HAP-1 (cell line): ENCODE data around the gene GRAPL.
"Not testable (repeated sequence)": the region's sequence is repeated elsewhere in the genome, so short reads cannot be mapped to it uniquely, and the experiment has no call there.

Source experiments
- DNase-seq, 2 experiments: peaks; one replicate each; pipeline ENCODE4 v3.0.0-alpha.2; 2016 to 2020; ENCODE audit warnings: low spot score in 2 of 2
- H3K27me3 ChIP-seq: fragments of 250-450 bp; sonication (Bioruptor Pico); 2 replicates; pipeline ENCODE4 v1.5.1; 2020; ENCODE audit warnings: low read depth, mild to moderate bottlenecking, moderate library complexity
- H3K36me3 ChIP-seq: fragments of 250-450 bp; sonication (Bioruptor Pico); replicated peaks from 2 replicates; pipeline ENCODE4 v1.5.1; 2020; ENCODE audit warnings: mild to moderate bottlenecking
- H3K4me1 ChIP-seq: fragments of 250-450 bp; sonication (Bioruptor Pico); 2 replicates; pipeline ENCODE4 v1.5.1; 2020; ENCODE audit warnings: mild to moderate bottlenecking
- H3K4me3 ChIP-seq: fragments of 250-450 bp; sonication (Bioruptor Pico); 2 replicates; pipeline ENCODE4 v1.5.1; 2020; ENCODE audit warnings: mild to moderate bottlenecking, moderate library complexity
- H3K9me3 ChIP-seq: fragments of 250-450 bp; sonication (Bioruptor Pico); 2 replicates; pipeline ENCODE4 v1.5.1; 2020; ENCODE audit warnings: mild to moderate bottlenecking, moderate library complexity
- in situ Hi-C: fragments of 300-500 bp; cut with MboI; formaldehyde crosslinking; loops from 3 replicates; pipeline ENCODE4 v1.14.3; 2020; ENCODE audit warnings: low sequenced_read_pairs, inconsistent platforms, mixed read lengths

The GRAPL gene

GRCh38 chr17:19127148-19127980 lies at the start of gene GRAPL:
TSS of gene GRAPL (plus strand) at chr17:19127589. CDS start at chr17:19127620, 31 bp downstream.
- H3K27me3 ChIP-seq, H3K4me1 ChIP-seq, DNase-seq, in situ Hi-C loops, H3K4me3 ChIP-seq, H3K36me3 ChIP-seq, H3K9me3 ChIP-seq: not testable (repeated sequence)

DNA sequence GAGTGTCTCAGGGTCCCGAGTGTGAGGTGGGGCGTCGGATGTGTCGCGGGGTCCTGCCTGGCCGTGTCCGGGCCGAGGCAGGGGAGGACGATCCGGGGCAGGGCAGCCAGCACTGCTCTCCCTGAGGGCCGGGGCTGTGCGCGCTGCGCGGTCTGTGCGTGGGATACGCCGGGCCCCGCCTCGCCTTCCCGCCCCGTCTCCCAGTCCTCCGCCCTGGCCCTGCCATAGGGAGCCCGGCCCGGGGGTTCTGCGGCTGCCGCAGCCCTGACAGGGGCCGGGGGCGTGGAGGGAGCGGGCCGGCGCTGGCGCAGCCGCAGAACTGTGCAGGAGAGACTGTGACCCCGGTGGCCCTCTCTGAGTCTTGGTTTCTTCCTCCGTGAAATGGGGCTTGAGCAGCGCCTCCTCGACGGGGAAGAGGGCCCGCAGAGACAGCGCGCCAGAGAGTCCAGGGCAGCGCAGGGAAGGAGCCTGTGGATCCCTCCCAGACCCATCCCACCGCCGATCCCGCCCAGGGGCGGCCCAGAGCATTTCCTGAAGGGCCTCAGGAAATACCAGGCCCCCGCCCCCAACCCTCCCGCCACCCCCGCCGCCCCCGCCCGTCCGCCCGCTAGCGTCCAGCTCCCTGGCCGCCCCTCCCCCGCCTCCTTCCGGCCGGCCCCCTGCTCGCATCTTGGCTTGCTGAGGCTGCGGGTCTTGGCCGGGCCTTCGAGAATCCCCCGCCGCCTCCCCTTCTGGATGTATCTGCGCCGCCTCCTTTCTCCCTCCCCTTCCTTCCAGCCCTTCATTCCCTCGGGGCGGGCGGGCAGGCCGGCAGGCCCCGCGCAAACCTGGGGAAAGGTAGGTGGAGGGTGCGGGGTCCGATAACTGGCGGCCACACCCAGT lies 38.3 kb upstream of the GRAPL start:
- H3K27me3 ChIP-seq, H3K36me3 ChIP-seq, H3K4me1 ChIP-seq, in situ Hi-C loops, H3K4me3 ChIP-seq, H3K9me3 ChIP-seq: not testable (repeated sequence)
- DNase-seq: peak in 1 of 2 experiments; percentile 42

DNA sequence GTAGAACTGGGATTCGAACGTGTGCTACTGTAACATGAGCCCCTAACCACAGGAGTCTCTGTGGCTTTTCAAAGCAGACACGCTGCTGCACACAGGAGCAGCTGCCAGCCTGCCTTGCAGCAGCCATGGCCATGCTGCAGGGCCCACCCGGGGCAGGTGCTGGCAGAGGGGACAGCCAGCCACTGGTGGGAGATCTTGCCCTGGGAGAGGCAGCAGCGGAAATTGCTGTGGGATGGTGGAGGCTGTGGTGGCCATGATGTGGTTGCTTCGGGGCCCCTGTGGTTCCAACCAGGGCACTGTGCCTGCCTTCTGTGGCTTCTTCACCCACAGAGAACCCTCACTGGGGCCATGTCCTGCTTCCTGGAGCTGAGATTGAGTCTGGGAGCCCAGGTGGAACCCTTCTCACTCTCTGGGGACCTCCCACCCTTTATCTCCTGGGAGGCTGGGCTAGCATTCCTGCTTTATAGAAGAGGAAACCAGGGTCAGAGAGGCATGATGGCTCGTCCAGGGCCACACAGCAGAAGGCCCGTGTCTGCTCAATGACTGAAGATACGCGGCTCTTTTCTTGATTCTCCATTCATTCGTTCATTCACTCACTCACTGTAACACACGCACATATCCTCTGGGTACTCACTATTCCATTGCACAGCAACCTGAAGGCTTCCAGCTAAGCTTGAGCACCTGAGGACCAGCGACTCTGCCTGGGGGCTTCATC lies 37.2 kb upstream of the GRAPL start:
- H3K36me3 ChIP-seq, H3K4me3 ChIP-seq, in situ Hi-C loops, DNase-seq, H3K27me3 ChIP-seq, H3K4me1 ChIP-seq, H3K9me3 ChIP-seq: not testable (repeated sequence)

DNA sequence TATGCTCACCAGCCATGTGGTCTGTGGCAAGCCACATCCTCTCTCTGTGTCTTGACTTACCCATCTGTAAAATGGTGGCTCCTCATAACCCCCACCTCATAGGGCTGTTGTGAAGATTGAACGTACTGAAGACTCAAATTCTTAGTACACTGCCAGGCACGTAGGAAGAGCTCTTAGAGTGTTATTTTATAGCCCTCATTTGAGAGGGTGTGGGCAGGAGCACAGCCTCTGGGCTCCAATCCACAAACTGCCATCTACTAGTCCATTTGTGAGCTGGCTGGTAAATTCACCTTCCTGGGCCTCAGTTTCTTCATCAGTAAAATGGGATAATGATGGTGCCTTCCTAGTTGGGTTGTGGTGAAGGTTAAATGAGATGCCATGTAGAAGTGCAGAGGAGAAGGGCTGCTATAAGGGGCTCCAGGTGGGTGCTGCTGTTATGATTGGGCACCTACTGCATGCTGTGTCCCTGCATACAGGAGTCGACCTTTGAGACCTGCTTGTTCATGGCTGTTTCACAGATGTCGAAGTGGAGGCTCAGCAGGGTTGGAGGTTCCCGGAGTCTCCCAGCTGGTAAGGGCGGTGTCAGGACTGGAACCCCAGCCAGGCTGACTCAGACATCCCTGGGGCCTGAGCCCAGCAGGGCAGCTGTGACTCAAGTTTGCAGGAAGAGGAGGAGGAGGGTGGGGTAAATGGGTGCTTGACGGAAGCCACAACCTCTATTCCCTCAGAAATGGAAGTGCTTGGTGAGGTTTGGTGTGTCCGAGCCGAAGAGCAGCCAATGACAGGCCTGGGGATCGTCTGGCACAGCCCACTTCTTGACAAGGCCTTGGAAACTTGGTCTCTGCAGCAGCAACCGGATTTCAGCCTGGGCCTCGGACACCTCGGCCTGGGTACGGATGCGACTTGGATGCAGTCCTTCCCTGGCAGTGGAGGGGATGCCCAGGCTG lies 34.4 kb upstream of the GRAPL start:
- H3K4me3 ChIP-seq, H3K36me3 ChIP-seq, H3K4me1 ChIP-seq, DNase-seq, H3K9me3 ChIP-seq, in situ Hi-C loops, H3K27me3 ChIP-seq: not testable (repeated sequence)

DNA sequence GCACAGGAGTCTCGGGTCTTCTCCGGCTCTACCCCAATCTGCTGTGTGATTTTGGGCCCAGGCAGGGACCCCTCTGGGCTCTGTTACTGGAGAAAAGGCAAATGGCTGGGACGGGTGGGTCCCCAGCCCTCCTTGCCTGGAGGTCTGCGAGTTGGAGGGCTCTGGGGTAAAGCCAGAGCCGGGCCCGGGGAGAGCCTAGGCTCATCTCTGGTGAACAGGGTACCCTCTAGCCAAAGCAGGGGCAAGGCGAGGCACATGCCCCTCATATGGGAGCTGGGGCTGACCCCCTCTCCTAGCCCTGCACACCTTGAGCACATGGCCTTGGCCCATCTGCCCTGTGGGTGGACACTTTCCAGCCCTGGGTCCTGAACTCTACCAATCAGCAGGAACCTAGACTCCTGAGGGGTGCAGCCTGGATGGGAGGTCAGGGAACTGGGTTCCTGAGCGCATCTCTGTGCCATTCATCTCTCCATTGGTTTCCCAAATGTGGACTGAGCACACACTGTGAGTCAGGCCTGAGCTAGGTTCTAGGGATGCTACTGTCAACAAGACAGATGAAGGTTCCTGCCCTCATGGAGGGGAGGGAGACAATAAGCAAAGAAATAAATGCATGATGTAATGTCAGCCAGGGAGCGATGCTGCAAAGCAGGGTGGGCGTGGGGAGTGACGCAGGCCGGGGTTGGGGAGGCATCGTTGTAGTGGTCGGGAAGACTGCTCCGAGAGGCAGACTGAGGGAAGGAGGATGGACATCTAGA lies 33.5 kb upstream of the GRAPL start:
- DNase-seq, H3K4me1 ChIP-seq, H3K27me3 ChIP-seq, in situ Hi-C loops, H3K36me3 ChIP-seq, H3K9me3 ChIP-seq, H3K4me3 ChIP-seq: not testable (repeated sequence)

DNA sequence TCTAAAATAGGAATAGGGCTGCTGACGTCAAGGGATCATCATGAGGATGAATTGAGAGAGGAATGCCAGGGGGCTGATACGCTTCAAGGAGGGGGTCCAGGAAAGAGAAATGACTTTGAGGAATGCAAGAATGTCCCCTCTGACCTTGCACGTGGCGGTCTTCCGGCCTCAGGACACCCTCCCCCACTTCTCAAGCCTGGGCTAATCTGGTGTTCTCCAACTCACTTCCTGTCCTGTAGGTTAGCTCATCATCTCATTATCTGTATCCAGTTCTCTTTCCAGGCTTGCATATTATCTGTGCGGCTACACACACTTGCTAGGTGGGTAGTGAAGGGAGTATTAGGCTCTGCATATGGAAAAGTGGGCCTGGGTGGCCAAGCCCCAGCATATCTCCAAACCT lies 18.9 kb upstream of the GRAPL start:
- in situ Hi-C loops: not testable (repeated sequence)

DNA sequence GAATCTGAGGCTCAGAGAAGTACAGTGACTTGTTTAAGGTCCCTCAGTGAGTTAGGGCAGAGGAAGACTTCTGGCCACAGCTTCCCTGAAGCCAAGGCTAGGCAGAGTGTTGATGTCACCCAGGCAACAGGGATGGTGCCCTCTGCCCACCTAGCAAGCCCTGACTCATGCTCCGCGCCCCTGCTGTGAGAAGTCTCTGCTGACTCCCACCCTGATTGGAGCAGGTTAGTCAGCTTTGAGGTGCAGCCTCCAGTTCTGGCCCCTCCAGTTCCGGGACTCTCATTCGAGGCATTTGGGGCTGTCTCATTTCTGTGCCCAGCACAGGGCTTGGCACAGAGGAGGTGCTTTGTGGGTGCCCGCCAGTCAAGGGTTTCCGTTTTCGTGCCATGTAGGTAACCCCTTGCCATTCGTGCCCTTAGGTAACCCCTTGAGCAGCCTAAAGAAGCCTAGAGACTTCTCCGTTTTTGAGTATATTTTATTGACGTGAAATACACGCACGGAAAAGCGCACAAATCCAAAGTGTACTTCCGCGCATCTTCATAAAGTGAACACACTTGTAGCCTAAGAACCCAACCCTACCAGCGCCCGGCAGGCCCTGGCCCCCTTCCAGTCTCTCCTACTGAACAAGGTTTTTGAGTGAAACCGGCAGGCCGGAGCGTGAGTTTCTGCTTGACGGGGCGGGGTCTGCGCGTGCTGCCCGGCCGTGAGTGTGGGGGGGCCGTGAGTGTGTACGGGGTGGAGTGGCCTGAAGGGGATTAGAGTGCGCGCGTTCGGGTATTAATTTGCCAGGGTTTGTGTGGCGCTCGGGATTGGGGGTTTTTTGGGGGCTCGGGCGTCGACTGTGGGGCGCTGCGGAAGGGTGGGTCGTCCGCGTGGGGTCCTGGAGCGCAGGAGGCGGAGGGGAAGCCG lies 16.9 kb upstream of the GRAPL start:
- H3K9me3 ChIP-seq, H3K4me3 ChIP-seq, in situ Hi-C loops, H3K4me1 ChIP-seq, H3K27me3 ChIP-seq, DNase-seq, H3K36me3 ChIP-seq: not testable (repeated sequence)

More for the DNA sequence above, 18.9 kb upstream of the GRAPL start:
- H3K27me3 ChIP-seq, H3K4me3 ChIP-seq, H3K9me3 ChIP-seq, H3K4me1 ChIP-seq, H3K36me3 ChIP-seq, DNase-seq: not testable (repeated sequence)

- in situ Hi-C loops, H3K36me3 ChIP-seq, H3K9me3 ChIP-seq, H3K4me1 ChIP-seq, H3K27me3 ChIP-seq: not testable (repeated sequence)
- DNase-seq: peak; percentile 27 to 74
- peak overlapping the region; percentile 33 for H3K4me3 ChIP-seq
These were observed 16.2 kb upstream of the GRAPL start for GRCh38 chr17:19111111-19111711.

DNA sequence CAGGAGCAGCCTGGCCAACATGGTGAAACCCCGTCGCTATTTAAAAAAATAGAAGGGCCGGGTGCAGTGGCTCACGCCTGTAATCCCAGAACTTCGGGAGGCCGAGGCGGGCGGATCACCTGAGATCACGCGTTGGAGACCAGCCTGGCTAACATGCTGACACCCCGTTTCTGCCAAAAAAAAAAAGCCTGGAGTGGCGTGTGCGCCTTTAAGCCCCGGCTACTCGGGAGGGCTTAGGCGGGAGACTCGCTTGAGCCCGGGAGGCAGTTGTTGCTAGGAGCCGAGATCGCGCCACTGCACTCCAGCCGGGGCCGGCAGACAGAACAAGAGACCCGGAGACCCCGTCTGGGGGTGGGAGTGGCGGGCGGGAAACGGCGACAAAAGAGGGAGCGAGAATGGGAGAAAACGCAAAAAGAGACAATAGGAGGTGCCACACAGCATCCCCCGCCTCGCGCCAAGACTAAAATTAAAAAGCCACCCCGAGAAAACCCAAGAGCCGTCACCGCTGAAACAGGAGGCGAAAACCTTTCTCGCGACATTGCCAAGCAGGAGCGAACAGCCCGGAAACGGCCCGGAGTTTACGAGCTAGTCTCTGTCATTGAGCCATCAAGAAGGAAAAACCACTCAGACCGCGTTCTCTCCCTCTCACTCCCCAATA lies 15.5 kb upstream of the GRAPL start:
- in situ Hi-C loops, H3K27me3 ChIP-seq, H3K4me3 ChIP-seq, H3K36me3 ChIP-seq, H3K9me3 ChIP-seq, H3K4me1 ChIP-seq: not testable (repeated sequence)
- peak; percentile 90 to 95 for DNase-seq

DNA sequence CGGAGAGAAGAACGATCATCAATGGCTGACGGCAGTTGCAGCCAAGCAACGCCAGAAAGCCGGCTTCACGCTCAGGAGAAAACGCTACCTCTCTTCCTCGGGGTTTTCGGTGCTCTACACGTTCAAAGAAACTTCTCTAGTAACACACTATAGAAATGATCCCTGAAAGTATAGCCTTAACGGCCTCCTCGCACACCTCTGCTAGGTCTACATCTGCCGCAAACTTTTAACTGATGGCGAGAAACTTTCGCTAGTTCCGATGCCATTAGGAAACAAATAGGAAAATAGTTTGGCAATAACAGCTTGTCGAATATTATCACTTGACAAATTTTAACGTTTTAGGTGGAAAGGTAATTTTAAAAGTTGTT lies 14.9 kb upstream of the GRAPL start:
- H3K9me3 ChIP-seq, H3K4me3 ChIP-seq, H3K4me1 ChIP-seq, H3K36me3 ChIP-seq, H3K27me3 ChIP-seq, in situ Hi-C loops: not testable (repeated sequence)
- peak in 1 of 2 experiments; percentile 7 for DNase-seq

DNA sequence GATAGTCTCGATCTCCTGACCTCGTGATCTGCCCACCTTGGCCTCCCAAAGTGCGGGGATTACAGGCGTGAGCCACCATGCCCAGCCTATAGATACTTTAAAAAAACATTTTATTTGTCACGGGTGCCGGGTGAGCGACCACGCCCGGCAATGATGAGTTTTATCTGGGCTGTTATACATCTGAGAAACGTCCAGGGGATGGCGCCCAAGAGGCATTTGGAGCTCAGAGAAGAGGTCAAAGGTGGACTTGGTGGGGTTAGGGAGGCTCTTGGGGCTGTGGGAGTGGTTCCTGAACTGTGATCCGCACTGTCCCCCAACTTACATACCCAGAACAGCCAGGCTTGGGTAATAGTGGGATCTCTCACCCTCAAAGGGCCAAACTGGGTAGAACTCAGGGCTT lies 8.7 kb upstream of the GRAPL start:
- H3K4me3 ChIP-seq, H3K4me1 ChIP-seq, H3K36me3 ChIP-seq, DNase-seq, H3K27me3 ChIP-seq, H3K9me3 ChIP-seq, in situ Hi-C loops: not testable (repeated sequence)
